Stimulated activated CD8-positive, alpha-beta memory T cell treated with anti-CD3 and anti-CD28 coated beads, Interleukin-4, amount 100 ng/mL, for 48 hours (primary cell): Measurements from ENCODE around the gene MAP2K6.

Source experiments
- DNase-seq: peaks from one replicate; pipeline ENCODE4 v3.0.0-alpha.2; 2020

Gene MAP2K6

DNA sequence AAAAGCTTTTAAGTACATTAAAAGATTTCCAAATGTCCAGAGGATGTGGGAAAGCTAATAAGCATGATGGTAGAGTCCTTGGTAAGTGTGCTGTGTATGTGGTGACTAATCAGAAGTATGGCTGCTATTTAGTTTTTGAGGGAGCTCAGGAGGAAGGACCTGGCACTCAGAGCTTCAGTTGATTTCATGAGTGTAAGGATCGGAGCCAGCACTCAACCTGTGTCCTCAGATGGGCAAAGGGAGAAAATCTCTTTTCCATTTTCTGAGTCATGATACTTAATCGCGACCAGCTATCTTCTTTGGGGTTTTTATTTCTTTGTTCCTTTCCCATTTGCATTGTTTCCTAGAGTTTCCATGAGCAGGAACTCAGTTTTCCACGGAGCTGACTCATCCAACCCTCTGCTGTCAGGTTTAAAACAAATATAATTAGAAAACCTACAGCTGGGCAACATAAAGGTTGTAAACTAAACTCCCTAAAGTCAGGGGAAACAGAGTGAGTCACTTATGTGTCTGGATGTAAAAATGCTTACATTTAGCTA is 125.4 kb downstream of the MAP2K6 start:
- DNase-seq = no peak

- DNase-seq = no peak
Measured at GRCh38 chr17:69540356-69540755, 125.9 kb downstream of the MAP2K6 start.

GRCh38 chr17:69547230-69547629 is 132.7 kb downstream of the MAP2K6 start:
- DNase-seq = no peak

DNA sequence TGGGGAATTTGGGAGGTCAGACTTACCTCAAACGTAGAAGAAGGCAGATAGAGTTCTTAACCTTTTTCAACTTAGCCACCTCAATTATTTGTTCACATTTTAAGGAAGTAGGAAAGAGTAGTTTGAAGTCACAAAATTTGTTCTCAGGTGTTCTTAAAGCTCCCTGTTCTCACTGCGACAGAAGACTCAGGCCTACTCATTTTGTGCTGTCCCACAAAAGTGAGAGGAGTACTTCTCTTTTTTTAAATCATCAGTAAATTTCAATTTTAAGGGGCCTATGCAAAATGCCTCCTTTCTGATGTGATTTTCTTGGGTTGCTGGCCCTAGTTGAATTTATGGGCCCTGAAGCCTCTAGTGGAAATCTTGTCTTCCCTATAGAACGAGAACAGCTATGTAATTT is 133.4 kb downstream of the MAP2K6 start:
- no peak for DNase-seq

DNA sequence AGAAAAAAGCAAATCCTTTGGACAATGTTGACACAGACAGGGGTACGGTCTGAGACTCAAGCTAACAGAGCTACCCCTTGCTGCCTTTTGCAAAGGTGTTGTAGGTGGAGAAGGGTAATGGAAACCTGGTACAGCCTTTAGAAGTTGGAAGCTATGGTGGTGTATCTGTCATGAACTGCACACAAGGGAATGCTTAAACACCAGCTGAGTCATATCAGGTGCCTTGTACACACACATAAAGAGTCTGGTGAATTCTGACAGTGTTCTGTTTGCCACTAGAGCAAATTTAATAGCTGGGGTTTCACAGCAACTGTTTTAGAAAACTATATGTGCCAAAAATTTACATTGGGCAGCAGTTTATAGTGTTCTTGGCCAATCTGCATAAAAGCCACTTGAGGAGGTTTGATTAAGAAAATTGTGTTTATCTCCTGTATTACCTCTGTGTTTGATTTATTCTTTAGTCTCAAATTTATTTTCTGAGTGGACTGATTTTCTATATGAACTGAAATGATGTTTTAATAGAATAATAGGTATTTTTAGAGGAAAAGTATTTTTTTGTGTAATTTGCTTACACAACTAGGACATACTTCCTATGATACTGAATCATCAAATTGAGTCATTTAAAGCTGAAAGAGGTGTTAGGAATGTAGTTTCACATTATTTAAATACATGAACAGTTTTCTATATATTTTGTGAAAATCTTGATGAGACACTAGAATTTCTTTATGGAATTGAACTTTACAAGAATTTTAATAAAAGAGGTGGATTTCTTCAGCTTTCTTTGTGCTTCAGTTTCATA is 136.9 kb downstream of the MAP2K6 start:
- DNase-seq = no peak

GRCh38 chr17:69552986-69553667 is 138.6 kb downstream of the MAP2K6 start:
- no peak for DNase-seq

GRCh38 chr17:69555056-69555455 is 140.6 kb downstream of the MAP2K6 start:
- no peak for DNase-seq

DNA sequence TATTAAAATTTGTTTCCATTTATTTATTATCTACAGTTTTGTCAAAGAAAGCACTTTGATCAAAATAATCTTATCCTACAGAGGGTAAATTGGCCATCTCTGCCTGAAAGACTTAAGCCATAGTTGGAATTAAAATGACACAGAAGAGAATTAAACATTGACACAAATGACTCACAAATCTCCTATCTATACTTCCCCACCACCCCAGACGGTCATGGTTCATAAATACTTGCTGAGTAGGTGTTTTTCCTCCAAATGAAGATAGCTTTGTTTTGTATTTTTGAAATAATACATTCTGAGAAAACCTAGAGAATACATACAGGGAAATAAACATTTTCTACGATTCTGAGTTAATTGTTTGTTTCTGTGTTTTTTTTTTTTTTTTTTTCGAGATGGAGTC is 142.8 kb downstream of the MAP2K6 start:
- DNase-seq = no peak

GRCh38 chr17:69558796-69559195 is 144.3 kb downstream of the MAP2K6 start:
- no peak for DNase-seq

DNA sequence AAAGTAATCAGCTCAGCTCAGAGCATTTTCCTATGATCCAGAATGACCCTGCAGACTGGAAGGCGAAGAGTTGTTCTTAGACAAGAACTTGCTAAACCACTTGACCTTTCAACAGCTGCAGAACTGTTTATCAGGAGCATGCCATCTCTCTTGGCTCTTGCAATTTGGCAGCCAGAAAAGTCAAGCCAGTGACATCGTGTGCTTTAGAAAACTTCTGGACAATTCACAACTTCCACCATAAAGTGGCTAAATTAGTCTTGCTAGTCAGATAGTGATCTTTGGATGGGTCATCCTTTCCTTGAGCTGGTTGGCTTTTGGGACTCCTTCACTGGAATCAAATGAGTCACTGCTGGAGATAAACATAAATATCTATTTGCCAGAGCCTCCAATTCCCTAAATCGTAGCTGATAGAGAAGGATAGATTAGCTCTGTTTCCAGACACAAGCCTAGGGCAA is 146.5 kb downstream of the MAP2K6 start:
- DNase-seq = no peak

DNA sequence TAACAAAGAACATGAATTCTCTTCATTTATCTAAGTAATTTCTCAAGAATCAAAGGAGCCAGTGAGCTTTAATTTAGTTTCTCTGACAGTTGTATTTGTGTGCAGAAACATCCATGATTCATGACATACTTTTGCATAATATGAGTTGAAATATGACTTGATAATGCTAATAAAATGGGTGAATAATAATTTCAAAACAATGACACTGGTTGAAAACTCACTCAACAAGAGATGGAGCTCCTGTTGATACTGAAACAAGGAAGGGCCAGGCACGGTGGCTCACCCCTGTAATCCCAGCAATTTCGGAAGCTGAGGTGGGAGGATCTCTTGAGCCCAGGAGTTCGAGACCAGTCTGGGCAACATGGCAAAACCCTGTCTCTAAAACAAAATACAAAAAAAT is 147.0 kb downstream of the MAP2K6 start:
- no peak for DNase-seq

- DNase-seq = no peak
Measured at GRCh38 chr17:69565447-69565846, 150.9 kb downstream of the MAP2K6 start.

DNA sequence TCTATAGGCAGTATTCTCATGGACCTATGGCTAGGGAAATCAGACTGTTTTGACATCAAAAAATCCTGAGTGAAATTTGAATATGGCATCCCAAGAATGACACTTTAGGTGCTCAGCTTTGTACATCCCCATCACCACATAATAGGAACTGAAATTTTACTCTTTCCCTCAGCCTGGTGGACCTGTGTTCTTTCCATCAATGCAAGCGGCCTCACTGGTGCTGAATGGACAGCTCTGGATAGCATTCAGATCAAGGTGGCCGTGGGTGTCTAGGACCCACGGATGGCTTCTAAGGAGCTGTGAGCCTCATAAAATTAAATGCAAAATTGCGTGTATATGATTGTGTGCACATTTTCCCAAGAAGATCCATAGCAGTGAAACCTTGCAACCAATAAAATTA is 152.6 kb downstream of the MAP2K6 start:
- DNase-seq = no peak

DNA sequence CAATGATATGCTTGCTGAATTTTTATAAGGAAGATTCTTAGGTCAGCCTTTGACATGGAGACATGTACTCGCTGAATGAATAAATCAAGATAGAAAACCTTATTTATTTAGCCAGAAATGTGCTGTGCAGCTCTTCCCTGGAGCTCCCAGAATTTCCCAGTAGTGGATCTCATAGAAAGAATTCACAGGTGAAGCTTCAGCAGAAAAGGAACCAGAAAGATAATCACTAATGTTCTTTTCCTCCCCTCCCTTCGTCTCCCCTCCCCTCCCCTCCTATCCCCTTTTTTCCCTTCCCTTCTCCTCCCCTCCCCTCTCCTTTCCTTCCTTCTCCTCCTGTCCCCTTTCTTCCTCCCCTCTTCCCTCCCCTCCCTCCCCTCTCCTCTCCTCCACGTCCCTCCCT is 158.2 kb downstream of the MAP2K6 start:
- DNase-seq = no peak

- no peak for DNase-seq
Measured at GRCh38 chr17:69573396-69573795, 158.9 kb downstream of the MAP2K6 start.

DNA sequence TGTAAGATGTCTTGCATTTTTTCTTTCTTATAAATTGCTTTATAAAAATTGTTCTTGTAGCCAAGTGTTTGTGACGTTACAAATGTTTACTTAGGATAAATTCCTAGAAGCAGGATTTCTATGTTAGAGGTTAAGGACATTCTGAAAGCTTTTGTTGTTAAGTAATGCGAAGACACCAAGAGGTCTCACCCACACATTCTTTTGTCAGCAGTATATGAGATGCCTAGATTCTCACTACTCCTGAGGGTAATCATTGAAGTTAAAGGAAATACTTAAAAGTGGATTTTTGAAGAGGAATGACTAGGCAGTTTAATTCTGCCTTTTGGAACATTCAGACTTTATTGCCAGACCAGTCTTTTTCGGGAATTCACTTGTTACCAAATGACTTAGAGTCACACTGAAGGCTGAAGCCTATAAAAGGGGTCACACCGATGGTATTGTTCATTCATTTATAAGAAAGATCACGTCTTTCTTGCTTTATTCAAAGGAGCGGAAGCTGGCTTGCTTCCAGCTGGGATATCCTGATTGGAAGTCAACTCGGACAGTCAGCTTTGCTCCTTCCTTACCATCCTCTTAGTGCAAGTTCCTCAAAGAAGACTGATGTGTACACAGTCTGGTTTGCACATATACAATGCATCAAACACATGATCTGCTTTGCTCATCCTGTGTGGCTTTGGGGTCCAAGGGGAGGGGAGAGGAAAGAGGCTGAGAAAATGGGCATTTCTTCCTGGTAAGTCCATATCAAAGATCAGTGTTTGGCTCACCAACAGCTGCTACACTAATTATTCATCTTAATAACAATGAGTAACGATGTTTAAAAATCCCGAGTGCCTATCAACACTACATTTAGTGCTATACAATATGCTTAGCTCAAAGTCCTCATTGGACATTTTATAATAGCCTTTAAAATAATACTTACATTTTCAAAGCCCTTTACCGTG is 160.0 kb downstream of the MAP2K6 start:
- no peak for DNase-seq

DNA sequence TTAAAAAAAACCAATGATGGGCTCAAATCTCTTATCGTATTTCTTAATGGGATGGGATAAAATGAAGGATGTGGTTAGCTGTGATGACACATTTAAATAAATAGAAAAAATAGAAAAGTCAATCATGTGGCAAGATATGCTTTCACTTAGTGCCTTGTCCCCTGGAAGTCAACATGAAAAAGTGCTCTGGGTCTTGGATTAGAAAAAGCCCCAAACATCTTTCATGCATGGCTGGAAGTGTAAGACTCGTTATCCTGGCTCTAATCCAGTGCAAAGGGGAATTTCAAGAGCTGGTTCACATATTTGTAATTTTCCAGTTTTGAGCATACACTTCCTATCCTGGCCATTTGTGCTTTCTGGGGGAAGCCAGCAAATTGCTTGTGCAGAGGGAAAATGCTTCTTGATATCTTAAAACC is 160.9 kb downstream of the MAP2K6 start:
- no peak for DNase-seq

DNA sequence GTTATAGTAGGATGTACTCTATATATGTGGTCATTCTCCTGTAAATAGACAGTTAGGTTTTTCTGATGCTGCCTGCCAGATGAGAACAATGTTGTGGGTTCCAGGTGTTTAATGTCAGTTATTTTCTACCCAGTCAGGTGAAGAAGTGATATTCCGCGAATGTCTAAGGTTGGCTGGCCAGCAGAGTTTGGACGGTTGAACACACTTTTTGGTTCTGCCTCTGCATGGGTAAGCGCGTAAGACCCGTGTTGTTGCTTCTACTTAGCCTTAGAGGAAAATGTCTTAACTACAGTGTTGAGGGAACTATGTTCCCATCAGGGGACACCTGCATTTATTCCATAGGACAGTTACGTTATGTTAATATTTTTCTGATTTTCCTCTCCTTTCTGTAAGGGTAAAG is 162.6 kb downstream of the MAP2K6 start:
- no peak for DNase-seq

- DNase-seq = no peak
Measured at GRCh38 chr17:69578385-69578936, 164.0 kb downstream of the MAP2K6 start.

- DNase-seq = no peak
Measured at GRCh38 chr17:69579961-69580677, 165.6 kb downstream of the MAP2K6 start.

DNA sequence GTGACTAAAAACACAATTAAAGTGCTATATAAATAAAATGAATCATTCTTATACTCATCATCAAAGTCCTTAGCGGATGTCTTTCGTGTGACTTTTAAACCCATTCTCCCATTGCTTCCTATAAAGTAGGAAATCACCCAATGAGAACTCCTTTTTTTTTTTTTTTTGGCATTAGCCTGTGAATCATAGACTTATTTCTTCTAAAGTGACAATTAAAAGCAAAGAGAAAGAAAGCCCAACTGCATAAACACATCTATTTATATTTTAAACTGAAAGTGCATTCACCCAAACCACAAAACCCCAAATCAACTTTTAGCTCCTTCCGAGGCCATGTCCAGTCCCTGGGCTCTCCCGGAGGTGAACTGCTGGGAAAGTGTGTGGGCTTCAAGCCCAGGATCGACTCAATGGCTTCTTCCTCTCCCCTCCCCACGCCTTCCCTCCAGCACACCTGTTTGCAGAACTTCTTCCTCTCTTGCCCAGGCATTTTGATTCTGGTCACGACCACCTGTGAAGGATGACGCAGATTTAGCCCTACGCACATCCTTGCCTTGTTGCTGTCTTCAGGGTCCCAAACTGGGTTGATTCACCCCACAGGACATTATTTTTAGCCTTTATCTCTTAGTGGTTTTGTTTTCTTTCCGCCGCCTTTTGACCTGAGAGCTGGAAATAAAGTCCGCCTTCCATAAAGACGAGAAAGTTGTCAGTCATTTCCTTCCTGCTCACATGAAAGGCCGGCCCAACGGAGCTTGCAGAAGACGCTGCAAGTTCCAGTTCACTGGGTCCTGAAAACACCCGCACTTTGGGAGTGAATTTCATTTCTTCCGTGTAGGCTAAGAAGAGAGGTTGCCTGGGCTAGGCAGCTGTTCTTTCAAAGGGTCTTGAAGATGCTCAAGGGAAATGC is 166.8 kb downstream of the MAP2K6 start:
- DNase-seq = peak; percentile 27
